ENCODE results near the gene AK4.
"Not testable (repeated sequence)": the region's sequence is repeated elsewhere in the genome, so short reads cannot be mapped to it uniquely, and the experiment has no call there.

AK4 gene

DNA sequence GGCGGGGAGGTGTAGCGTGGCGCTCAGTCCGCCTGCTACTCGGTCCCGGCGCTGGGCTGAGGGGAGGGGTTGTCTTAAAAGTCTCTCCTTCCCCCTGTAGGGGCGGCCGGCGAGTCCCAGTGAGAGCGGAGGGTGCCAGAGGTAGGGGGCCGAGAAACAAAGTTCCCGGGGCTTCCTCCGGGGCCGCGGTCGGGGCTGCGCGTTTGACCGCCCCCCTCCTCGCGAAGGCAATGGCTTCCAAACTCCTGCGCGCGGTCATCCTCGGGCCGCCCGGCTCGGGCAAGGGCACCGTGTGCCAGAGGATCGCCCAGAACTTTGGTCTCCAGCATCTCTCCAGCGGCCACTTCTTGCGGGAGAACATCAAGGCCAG is at the start of gene AK4:
Gene AK4, plus strand, starts transcription at position 26 of the 370 bp plus-strand sequence. Its CDS starts 205 bp downstream, at position 231.
- in situ Hi-C loops (cut with MboI; ENCODE audit: low sequenced_read_pairs), result not testable (repeated sequence)

DNA sequence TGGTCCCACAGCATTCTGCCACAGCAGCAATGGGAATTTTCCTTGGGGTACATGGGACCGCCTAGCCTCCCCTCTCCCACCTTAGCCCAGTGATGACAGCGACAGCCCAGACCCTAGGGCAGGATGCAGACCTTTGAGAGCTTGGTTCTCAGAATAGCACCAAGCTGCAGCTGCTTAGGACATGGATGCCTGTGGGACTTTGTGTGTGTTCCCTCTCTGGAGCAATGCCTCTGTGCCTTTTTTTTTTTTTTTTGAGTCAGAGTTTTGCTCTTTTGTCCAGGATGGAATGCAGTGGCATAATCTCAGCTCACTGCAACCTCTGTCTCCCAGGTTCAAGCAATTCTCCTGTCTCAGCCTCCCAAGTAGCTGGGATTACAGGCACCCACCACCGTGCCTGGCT is 44.2 kb upstream of the AK4 start:
- in situ Hi-C loops (cut with MboI; ENCODE audit: low sequenced_read_pairs), result no loop called here

DNA sequence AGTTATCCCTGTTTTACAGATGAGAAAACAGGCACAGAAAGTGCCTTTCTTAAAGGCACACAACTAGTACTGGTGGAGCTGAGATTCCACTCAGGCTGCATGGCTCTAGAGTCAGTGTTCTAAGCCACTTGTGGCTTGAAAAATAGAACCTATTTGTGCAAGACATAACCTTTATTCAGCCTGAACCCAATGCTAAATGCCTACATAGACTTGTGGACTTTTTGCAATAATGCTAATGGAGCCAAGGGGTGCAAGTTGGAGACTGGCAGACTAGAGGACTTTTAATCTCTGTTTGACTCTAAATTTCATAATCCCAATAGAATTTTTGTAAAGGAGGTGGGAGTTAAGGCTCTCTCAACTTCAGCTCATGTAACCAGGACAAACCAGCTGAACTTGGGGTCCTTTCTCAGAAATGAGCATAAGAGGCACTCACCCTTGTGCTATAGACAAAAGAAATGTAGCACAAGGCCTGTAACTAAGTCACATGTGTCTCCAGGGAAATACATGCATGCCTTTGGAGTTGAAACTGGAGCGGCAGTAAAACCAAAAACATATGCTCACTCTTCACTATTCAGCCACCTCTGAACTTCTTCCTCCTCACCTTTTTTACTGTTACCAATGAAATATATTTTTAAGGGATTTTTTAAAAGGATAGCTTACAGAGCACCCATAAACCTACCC is 43.0 kb upstream of the AK4 start:
- in situ Hi-C loops (cut with MboI; ENCODE audit: low sequenced_read_pairs), result no loop called here

DNA sequence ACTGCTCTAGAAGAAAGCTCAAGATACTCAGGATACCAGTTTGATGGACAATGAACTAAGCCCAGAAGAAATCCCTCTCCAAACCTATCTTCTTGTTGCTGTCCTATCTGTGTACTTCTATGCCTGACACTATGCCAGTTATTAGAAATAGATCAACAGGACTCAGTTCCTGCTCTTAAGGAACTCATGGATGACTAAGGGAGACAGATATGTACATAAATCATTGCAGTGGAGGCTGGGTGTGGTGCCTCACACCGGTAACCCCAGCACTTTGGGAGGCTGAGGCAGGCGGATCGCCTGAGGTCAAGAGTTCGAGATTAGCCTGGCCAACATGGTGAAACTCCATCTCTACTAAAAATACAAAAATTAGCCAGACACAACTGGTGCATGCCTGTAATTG is 42.4 kb upstream of the AK4 start:
- in situ Hi-C loops (cut with MboI; ENCODE audit: low sequenced_read_pairs), result no loop called here

DNA sequence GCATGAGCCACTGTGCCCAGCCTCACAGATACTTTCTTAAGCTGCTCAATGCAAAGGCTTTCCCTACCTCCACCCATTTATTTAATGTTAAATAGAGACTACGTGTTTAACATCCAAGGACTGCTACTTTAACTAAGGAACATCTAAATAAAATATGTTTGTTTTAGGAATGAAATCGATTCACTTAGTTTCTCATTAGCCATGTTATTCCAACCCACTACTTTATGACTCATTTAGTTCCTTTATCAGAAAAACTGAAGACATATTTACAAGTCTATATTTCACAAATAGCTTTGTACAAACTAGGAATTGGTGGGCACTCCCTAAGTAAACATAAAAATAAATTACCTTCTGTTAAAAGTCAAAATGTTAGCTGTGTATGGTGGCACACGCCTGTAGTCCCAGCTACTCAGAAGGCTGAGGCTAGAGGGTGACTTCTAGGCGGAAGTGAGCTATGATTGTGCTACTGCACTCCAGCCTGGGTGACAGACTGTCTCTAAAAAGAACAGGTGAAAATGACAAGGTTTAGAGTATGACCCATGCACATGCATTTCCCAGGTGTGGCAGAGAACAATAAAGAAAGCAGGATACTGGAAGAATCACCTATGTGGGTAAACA is 39.9 kb upstream of the AK4 start:
- in situ Hi-C loops (cut with MboI; ENCODE audit: low sequenced_read_pairs), result no loop called here

DNA sequence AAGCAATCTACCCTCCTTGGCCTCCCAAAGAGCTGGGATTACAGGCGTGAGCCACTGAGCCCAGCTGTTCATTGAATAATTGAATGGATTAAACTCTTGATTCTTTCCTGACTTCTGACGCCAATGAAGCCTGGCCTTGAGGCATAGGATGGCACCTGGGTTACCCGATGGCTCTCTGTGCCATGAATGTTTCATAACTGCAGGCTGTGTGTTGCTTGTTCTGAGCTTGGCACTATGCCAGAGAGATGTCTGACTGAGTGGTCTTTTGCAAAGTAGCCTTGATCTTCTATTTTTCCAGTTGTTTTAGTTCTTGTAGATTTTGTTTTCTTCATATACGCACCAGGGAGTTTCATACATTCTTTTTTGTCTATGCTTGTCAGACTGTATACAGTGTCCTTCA is 38.5 kb upstream of the AK4 start:
- in situ Hi-C loops (cut with MboI; ENCODE audit: low sequenced_read_pairs), result no loop called here

DNA sequence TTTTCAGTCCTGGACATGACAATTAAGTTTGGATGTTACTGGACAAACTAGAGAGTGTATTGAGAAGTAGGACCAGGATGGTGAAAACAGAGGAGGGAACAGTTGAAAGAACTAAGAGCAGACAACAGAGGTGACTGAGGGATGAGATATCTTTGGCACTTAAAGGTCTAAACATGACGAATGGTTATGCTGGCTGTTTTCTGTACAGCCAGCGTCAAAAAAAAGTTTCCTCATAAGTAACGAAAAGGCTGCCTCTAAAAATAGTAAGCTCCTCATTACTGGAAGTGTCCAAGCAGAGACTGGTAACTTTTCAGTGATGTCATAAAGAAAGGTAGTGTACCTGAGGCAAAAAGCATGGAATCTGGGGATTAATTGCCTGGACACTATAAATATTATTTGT is 35.2 kb upstream of the AK4 start:
- in situ Hi-C loops (cut with MboI; ENCODE audit: low sequenced_read_pairs), result no loop called here

DNA sequence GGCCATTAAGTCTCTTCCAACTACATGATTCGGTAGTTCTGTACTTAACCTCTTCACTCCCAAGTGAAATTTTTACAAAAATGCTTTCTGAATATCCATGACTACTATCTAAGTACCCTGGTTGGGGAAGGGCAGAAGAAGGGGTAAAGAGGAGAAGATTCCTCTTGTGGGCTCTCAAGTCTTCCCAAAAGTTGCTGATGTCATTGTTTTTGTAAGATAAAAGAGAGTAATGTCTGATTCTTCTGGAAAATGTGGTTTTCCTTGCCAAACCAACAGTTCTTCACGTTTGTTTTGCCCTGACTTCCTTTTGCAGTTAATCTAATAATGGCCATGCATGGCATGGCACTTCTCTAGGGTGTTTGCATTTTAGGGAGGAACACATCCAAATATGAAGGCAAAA is 34.7 kb upstream of the AK4 start:
- in situ Hi-C loops (cut with MboI; ENCODE audit: low sequenced_read_pairs), result no loop called here

DNA sequence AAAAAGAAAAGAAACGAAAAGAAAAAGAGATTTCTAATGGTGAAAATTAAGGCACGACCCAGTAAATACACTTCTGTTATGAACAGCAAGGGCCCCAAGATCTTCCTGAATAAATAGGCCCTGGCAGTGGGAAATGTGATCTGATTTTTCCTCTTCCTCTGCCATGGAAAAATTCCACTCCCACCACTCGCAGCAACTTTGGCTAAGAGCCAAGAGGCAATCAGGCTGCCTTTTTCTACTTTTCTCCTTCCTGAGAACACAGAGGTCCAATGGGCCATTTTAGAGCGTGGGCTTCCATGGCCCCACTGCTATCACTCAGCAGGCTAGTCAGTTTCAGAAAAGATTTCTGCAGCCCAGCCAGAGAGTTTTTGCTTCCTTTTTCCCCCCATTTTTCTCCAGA is 33.7 kb upstream of the AK4 start:
- in situ Hi-C loops (cut with MboI; ENCODE audit: low sequenced_read_pairs), result no loop called here

DNA sequence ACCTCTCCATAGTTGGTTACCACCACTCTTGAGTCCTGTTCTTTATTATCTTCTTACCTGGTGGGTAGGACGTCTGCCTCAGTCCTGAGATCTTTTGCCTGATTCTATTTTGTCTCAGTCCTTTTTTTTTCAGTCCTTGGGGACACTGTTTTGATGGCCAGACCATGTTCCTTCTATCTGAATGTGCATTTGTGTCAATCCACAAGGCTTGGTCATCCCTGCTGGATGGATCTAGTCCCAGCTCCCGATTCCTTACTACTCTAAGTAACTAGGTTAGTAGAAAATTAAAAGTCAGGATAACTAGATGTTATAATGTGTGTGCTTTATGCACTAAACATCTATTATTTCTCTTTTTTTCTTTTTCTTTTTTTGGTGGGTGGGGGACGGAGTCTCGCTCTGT is 28.1 kb upstream of the AK4 start:
- in situ Hi-C loops (cut with MboI; ENCODE audit: low sequenced_read_pairs), result no loop called here

DNA sequence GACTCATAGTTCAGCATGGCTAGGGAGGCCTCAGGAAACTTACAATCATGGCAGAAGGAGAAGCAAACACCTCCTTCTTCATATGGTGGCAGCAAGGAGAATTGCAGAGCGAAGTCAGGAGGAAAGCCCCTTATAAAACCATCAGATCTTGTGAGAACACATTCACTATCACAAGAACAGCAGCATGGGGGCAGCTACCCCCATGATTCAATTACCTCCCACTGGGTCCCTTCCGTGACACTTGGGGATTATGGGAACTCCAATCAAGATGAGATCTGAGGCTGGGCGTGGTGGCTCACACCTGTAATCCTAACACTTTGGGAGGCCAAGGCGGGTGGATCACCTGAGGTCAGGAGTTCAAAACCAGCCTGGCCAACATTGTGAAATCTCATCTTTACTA is 18.9 kb upstream of the AK4 start:
- in situ Hi-C loops (cut with MboI; ENCODE audit: low sequenced_read_pairs), result not testable (repeated sequence)

DNA sequence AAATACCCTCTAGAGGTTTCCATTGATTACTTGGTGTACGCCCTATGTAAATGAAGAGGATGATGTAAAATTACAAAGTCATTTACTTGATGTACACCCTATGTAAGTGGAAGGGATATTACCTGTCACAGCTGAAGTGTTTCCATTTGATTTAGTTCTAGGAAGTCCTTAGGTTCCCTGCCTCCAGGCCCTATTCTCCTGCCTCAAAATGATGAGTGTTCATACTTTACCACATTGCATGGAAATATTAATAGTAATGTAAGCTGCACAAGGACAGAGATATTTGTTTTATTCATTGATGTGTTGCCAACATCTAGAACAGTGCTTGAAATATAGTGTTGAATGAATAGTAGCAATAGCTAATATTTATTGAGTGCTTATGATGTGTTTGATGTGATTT is 9.5 kb upstream of the AK4 start:
- in situ Hi-C loops (cut with MboI; ENCODE audit: low sequenced_read_pairs), result no loop called here

DNA sequence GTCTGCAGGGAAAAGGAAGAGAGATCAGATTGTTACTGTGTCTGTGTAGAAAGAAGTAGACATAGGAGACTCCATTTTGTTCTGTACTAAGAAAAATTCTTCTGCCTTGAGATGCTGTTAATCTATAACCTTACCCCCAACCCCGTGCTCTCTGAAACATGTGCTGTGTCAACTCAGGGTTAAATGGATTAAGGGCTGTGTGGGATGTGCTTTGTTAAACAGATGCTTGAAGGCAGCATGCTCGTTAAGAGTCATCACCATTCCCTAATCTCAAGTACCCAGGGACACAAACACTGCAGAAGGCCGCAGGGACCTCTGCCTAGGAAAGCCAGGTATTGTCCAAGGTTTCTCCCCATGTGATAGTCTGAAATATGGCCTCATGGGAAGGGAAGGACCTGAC is 8.2 kb upstream of the AK4 start:
- in situ Hi-C loops (cut with MboI; ENCODE audit: low sequenced_read_pairs), result not testable (repeated sequence)

DNA sequence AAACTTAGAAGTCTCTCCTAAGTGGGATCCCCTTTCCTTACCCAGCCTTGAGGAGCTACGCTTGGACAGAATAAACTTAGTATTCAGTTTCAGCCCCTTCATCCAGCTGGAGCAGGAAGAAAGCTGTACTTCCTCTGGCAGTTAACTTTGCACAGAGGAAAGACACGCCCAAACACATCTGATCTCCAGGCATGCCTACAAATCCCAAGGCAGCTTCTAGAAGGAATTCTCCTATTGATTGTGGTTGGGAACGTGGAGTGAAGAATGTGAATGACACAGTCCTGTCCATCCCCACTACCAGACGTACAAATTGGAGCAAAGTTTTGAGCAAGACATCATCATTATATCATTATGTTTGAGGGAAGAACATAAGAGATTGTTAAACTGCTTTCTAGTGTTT is 6.6 kb upstream of the AK4 start:
- in situ Hi-C loops (cut with MboI; ENCODE audit: low sequenced_read_pairs), result no loop called here

DNA sequence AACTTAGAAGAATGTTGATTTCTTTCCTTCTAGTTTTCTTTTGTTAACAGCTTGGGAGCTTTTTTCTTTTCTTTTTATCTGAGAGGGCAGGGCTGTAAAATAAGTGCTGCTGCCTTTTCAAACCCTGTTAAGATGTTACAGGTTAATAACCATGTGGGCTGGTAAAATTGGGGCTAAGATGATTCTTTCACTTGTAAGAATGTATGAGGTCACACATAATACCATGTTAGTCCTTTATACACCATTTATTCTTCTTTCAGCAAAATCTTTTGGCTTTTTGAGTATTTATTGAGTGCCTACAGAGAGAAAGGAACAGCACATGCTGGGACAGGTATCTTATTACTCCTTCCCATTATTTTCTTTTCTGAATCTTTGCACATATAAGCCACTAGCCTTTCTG is 6.1 kb upstream of the AK4 start:
- in situ Hi-C loops (cut with MboI; ENCODE audit: low sequenced_read_pairs), result no loop called here

DNA sequence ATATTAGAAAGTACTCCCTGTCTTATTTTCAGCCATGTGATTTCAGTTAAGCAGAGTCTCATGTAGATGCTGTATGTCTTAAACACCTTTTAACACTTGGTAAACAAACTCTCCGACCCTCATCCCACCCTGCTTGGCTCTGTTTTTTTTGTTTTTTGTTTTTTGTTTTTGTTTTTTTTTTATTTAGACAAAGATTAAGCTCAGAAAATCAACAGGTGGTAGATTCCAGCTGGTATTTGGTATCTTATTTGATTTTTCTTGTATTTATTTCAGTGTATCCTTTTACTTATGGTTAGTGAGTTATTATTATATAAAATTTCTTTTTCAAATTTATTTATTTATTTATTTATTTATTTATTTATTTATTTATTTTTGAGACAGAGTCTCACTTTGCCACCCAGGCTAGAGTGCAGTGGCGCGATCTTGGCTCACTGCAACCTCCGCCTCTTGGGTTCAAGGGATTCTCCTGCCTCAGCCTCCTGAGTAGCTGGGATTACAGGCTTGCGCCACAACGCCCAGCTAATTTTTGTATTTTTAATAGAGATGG is 4.8 kb upstream of the AK4 start:
- in situ Hi-C loops (cut with MboI; ENCODE audit: low sequenced_read_pairs), result not testable (repeated sequence)

DNA sequence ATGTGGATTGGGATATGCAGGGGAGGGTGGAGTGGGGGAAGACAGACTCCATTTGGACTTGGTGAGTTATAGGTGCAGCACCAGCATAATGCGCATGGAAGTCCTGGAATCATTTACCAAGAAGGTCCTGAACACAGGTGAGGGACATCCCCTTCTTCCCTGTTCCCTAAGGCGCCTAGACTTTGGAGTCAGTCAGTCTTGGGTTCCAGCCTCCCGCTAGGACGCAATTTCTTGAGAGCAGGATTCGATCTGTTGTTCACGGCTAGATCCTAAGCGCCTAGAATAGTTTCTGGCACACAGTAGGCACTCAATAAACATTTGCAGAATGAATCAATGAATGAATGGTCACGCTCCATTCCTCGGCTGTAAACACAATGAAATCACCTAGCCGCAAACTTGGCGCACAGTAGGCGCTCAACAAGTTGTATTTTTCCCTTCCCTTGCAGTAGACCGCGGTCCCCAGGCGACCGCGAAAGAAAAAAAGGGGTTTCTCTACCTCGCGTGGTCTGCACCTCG is 1.0 kb upstream of the AK4 start:
- in situ Hi-C loops (cut with MboI; ENCODE audit: low sequenced_read_pairs), result no loop called here

DNA sequence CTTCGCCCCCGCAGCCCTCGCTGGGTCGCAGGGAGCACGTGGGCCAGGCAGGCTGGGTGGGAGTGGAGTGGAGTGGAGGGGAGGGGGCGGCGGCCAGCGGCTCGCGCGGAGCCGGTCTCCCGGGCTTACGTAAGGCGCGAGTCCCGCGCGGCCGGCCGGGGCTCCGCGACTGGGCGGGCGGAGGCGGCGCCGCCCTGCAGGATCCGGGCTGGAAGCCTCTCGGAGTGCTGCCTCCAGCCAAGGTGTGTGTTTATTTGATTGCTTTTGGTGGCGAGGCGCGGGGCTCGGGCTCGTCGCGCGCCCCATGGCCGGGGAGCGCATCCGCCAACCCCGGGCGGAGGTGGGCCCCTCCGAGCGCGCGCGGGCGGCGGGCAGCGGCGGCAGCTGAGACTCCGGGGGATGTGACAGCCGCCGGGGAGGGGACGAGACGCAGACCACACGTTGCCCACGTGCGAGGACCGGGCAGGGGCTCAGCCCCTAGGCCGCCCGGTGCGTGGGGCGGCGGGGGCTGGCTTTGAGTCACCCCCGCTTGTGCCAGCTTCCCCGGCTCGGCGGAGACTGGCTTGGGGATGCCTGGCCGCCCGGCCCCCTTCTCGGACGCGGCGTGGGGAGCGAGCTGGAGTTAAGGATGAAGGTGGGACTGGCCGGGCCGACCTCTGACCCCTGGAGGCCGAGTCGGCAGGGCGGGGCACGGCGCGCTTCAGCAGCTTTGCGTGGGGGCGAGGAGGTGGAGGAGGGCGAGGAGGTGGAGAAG is 402 bp upstream of the AK4 start:
- in situ Hi-C loops (cut with MboI; ENCODE audit: low sequenced_read_pairs), result no loop called here

DNA sequence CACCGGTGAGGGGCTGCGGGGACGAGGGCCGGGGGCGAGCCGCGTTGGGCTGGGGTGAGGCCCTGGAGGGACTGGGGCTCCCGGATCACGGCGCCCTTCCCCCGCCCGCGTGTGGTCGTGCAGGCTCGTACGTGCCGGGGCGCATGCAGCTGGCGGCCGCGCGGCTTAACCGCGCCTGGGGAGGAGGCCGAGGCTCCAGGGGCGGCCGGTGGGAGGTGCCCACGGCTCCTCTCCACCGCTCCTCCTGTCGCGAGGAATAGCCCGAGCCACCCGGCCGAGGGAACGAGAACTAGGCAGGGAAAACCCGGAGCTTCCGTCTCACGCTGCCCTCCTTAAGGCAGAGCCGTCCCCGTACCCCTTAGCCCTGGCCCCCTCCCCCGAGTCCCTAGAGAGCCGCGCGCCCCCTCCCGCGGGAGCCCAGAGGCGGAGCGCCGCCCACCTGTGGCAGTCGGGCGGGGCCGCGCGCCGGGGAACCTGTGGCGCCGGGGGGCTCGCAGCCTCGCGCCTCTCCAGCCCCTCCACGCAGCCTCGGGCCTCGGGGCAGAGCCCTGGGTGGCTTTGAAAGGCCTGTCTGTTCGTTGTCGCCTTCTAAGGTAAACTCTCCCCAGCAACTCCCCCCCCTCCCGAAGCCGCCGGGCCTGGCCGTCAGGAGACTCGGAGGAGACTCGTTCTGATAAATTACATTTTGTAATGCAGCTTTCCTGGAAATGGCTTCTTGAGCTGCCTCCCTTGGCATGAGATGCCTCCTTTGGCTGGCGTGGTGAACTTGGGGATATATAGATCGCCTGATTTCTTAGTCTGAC is 746 bp downstream of the AK4 start:
- in situ Hi-C loops (cut with MboI; ENCODE audit: low sequenced_read_pairs), result no loop called here

DNA sequence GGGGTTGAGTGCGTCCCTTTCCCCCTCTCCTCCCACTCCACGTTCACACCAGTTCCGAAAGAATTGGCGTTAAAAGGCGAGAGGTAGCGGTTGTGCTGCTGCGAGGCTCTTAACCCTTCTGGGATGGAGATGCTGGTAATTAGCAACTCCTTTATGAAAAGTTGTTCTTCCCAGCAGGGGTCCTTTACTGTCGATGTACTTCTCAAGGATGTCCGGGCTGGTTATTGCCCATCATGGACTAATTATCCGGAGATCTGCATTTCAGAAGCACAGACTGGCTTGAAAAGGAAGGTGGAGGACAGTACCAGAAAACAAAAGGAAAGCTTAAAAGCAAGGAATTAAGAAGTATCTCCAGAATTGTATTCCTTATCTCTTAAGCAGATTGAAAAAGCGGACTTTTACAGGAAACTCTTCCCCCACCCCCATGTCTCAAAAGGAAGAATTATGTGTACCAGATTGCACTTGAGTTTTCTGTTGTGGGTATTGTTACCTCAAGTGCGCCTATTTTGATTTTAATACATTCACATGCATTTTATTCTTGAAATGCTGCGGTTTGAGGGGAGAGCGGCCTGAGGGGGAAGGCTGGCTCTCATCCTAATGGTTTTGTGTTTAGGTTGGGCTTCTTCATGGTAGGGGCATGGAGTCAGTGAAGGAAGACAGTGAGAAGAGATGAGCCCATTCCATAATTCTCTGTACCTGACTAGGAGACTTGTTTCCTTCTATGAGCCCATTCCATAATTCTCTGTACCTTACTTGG is 1.5 kb downstream of the AK4 start:
- in situ Hi-C loops (cut with MboI; ENCODE audit: low sequenced_read_pairs), result no loop called here
